Measurements from ENCODE around the gene CTU2.

Gene CTU2

DNA sequence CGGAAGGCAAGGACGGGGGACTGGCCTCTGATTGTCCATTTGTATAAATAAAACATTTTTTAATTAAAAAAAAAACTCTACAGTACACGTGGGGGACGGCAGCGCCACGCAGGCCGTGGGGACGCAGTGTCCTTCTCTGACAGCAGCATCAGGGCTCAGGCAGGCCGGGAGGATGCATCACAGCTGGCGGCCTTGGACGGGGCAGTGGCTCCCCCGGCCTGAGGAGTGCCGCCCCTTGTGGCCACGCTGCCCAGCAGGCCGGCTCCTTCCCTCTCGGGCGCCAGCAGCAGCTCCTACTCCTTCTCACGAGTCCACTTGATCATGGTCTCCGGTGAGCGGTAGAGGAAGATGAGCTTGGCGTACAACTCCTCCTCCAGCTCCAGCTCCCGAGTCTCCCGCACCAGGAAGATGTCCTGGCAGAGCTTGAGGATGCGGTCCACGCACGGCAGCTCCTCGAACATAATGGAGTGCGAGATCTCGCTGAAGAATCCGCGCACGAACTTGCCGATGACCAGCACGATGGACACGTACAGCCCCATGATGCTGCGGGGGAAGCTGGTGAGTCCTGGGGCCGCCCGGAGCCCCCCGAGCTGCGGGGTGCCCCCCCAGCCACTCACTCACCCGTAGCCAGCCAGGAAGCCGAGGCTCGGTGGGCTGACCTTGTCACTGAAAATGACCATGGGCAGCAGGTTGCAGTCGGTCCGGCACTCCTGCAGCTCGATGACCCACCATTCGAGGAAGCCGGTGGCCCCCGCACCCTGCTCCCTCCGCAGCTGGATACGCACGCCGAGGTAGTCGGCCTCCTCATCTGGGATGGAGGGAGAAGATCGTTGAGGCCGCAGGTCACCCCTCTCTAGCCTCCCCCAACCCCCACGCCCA, 9.2 kb downstream of the CTU2 start:
- no peak for DNase-seq

DNA sequence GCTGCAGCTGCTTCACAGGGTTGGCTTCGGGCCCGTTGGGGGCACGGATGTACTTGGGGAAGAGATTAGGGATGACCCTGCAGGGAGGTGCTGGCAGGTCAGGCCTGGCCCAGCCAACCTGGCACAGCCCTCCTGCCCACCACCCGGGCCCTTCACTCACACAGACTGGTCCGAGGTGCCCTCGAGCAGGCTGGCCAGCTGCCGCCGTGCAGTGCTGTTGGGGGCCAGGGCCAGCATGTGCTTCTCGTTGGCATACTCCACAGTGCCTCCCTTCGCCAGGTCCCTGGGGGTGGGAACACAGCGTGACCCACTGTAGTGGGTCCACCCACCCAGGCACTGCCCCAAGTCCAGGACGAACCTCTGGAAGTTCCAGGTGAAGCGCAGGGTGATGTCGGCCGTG, 9.9 kb downstream of the CTU2 start:
- DNase-seq: no peak

DNA sequence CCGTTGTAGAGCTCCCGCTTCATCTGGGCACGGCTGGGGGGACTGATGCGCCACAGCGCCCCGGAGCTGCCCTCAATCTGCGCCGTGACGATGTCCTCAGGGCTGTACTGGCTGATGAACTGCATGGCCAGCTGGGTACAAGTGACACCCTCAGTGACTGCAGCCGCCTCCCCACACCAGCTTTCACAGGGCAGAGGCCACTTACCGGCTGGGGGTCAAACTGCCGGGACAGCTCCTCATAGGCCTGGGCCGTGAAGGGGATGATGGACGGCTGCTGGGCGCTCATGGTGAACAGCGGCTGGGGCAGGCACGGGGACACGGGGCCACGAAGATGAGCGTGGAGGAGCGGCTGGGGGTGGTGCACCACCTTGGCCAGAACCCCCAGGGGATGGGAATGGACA, 10.3 kb downstream of the CTU2 start:
- no peak for DNase-seq

DNA sequence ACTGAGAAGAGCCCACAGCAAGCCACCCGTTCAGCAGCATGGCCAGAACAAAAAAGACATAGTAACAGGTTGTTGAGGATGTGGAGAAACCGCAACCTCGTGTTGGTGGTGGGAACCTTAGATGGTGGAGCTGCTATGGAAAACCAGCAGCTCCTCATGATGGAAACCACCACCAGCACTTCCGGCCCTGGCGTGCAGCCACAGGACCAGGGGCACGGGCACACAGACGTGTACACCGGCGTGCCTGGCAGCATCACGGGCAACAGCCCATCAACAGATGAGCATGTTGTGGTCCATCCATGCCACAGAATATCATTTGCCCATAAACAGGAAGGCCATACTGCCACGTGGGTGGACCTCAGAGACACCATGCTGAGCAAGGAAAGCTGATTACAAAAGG, 11.9 kb downstream of the CTU2 start:
- no peak for DNase-seq

DNA sequence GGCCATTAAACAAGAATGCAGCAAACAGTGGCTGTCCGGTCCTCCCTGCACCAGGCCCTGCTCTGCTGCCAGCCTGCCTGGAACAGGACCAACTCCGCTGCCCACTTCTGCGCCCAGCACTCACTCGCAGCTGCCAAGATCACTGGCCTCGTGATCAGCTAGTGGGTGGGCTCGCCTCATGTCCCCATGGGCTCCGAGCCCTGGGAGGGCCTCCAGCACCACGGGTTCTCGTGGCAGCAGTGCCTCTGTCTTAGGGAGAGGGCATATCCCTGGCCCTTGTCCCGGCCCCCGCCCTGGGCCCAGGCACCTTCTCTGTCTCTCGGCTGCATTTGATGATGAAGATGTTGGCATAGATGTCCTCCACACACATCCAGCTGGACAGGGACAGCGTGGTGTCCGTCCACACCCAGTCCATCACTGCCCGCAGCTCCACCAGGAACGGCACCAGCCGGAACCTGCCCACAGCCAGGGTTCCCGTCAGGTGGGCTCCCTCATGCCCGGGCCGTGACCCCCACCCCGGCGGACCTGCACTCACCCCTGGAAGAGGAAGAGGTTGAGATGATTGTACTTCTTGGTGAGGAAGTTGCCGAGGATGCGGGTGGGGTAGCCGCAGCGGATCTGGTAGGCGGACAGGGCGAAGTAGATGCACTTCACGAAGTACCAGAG, 13.1 kb downstream of the CTU2 start:
- no peak for DNase-seq

DNA sequence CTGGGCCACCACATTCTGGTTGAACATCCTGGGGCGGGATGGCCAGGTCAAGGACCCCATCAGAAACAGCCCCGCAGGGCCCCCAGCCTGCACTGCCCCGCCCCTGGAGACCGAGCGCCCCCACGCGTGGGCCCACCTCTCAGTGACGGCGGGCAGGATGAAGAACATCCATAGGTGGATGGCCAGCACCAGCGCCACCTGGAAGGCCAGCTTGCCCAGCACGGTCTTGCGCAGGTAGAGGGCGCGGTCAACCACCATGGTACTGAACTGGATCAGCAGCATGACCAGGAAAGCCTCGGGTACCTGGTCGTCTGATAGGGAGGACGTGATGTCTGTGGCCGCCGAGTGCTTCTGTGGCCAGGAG, 13.6 kb downstream of the CTU2 start:
- DNase-seq: no peak

DNA sequence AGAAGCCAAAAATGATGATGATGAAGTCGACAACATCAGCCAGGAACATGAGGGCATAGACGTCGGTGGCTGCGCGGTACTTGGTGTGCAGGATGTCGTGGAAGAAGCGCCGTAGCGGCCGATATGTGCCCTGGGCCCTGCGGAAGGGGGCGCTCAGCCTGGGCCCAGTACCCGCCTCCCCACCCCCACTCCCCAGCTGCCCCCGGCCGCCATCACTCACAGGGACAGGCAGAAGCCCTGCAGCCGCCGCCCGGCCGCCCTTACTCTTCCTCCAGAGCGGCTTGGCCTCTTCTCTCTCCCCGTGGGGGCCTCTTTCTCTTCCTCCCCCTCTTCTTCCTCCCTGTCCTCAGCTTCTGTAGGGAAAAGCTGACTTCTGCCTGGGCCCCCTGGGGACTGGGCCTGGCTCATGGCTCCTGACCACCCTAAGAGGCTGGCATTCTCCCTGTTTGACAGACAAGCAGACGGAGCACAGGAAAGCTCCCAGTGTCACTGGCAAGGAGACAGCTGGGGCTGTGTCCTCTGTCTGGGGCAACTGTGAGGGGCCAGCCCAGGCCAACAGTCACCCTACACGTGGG, 14.2 kb downstream of the CTU2 start:
- DNase-seq: no peak

DNA sequence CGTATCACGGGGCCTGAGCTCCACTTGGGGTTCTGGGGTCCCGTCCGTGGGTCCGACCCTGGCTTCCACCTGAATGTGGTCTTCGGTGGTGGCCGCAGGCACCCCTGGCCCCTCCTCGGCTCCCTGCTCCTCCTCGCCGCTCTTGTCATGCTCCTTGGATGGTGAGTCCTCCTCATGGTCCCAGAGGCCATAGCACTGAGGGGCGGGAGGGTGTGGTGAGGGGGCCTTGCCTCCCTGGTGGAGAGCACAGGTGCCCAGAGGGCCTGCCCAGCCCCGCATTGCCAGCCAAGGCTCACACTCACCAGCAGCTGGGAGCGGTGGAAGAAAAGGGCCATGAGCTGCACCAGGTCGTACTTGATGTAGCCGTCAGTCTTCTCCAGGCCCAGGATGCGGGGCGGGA, 14.9 kb downstream of the CTU2 start:
- DNase-seq: no peak

DNA sequence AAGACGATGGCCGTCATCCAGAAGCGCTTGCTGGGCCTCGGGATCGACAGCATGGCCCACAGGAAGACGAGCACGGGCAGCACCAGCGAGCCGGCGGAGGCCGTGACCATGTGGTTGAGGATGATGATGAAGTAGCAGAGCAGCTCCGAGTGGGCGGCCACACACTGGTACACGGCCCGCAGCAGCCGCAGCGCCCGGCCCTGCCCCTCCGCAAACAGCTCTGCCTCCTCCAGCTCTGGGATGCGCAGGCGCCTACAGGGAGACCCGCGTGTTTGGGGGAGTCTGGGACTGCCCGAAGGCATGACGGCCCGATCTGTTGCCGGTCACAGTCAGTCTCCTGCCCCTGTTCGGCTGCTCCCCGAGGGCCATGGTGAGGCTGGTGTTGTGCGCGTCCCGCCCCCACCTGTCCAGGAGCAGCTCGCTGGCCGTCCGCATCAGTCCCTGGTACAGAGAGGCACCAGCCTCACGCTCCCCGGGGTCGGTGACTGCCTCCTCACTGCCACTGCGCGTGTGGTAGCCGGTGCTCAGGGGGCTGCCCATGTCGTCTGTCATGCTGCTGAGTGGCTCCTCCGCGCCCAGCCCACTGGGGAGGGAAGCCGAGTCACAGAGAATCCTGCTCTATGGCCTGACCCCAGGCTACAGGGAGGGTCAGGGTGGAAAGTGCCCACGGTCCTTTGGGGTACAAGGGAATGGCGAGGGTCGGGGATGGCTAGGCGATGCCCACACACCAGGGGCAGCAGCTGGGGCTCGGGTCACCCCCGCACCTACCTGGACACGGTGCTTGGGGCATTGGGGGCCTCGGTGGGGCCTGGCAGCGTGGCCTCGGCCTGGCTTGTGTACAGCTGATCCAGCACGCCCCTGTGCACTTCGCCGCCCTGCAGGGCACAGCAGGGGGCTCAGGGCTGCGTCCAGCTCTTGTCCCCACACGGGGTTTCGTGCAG, 15.8 kb downstream of the CTU2 start:
- no peak for DNase-seq

DNA sequence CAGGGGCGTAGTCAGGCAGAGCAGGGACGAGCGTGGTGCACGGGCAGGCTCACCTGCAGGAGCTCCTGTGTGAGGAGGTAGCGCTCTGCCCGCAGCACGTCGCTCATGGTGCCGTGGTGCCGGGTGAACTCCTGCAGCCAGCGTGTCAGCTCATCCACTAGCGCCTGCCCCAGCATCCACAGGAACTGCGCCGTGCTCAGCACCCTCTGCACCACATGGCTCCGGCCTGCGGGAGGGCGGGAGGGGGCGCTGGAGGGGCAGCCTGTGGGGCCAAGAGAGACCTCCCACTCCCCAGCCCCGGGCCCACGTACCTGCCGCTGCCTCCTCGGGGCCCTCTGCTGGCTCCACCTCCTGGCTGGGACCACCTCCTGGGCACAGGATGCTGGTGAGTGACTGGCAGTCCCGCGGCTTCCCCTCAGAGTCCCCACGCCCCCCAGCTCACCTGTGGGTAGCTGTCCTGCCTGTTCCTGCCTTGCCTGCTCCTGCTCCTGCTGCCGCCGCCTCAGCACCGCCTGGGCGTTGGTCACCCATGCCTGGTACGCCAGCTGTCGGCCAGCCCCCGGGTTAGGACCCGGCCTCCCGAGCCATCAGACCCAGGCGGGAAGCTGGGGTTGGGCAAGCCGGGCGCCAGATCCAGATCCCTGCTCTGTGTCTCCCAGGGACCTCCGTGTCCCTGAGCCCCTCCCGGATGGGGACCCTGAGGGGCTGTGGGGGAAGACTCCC, 16.6 kb downstream of the CTU2 start:
- no peak for DNase-seq

DNA sequence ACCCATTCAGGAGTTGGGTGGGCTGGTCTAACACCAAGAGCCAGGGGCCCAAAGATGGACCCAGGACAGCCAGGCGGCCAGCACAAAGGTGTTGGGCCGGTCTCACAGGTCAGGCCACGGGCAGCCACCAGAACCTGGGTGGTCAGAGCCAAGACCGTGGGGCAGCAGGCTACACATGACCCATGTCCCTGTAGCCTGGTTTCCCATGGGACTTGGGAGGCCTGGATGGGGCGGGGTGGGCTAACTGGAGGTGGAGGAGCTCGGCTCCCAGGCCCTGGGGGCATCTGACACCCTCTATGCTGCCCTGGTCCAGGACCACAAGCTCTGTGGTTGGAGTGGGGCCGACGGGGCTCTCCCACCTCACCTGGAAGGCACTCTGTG, 17.2 kb downstream of the CTU2 start:
- no peak for DNase-seq

DNA sequence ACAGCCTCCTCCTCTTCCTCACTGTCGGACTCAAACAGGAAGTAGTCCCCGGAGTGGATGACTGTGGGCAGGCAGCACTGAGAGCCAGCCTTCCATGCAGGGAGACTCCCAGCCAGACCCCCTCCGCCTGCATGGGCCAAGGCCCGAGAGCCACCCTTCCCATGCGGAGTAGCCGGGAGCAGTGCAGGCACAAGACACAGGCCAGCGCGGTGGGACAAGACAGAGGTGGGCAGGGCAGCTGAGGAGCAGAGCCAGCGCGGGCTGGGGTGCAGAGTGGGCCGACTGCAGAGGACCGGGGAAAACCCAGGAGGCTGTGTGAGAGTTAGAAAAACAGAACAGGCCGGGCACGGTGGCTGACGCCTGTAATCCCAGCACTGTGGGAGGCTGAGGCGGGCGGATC, 17.6 kb downstream of the CTU2 start:
- DNase-seq: no peak

DNA sequence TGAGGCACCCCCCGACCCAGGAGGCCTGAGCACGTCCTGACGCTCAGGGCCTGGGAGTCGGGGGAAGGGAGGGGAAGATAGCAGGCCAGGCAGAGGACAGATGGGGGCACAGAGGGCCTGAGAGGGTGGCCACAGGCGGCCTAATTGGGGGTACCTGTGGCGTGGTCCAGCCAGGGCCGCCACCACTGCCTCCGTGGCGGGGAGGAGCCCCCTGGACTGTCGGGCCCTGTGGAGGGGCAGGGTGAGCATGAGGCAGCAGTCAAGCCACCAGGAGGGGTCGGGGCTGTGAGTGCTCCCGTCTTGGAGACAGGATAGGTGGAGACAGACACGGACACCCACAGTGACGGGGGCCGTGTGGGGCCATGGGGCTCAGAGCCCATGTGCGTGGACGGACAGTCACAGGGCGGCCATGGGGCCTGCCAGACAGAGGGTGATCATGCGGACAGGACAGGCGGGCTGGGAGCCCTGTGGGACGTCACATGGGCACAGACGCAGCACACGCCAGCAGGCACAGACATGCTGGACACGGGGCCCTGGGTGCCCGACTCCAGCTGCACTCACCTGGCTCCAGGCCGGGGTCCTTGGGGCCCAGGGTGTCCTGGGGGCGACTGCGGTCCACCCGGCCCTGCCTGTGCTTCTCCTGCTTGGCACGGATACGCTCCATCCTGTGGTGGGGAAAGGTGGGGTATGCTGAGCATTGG, 18.7 kb downstream of the CTU2 start:
- DNase-seq: no peak

DNA sequence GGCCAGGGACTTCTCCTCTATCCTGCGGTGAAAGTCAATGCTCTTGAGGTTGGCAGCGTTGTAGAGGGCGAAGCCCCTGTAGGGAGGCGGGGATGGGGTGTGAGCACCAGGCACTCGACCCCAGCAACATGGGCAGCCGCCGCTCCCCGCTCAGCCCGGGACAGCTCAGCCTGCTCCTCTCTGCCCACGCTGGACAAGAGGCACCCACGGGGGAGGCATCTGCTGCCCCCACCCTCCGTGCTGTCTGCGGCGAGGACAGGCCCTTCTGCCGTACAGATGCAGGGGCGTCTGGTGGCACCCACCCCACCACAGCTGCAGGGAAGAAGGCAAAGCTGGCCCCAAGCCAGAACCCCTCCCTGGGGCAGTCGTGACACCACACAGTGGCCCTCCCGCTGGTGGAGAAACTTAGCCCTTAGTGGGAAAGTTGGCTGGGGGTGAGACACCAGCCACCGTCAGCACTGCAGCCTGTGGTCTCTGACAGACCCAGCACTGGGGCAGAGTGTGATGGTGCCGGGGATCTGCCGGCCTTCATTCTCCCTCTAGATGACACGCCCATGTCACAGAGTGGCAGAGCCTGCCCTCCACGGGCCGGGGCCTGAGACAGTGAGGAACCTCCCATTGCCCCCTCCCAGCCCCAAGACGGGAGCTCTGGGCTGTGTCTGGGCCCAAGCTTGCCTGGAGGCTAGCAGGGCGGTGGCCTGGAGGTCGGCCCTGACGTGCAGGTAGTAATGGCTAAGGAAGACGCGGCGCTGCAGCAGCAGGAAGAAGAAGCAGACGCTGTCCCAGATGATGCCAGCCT, 19.5 kb downstream of the CTU2 start:
- DNase-seq: no peak

DNA sequence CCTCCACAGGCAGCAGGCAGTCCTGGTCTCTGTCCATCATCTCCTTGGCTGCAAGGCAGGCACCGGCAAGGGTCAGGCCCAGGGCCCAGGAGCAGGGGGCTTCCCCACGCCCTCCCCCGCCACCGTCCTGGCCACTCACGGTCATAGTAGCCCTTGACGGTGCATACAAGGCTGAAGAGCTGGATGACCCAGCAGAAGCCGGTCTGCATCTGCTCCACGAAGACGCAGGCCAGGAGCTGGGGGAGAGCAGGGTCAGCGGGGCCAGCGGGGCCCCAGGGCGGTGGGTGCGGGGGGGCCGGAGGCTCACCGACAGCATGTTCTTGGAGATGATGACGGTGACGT, 20.1 kb downstream of the CTU2 start:
- no peak for DNase-seq

DNA sequence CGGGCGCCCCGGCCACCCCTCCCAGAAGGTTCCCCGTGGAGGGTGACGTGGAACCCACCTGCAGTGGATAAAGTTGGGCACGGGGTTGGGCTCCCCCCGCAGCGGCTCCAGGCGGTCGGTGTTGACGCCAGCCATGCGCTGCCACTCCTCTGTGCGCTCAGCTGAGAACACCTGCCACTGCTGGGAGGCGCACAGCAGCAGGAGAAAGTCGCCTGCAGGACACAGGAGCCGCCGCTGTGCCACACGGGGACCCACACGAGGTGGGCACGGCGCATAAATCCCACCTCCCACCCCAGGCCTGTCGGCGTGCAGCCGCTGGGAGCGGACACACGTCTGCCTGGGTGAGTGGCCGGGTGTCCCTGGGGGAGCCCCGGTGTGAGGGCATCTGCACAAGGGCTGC, 20.7 kb downstream of the CTU2 start:
- DNase-seq: no peak

DNA sequence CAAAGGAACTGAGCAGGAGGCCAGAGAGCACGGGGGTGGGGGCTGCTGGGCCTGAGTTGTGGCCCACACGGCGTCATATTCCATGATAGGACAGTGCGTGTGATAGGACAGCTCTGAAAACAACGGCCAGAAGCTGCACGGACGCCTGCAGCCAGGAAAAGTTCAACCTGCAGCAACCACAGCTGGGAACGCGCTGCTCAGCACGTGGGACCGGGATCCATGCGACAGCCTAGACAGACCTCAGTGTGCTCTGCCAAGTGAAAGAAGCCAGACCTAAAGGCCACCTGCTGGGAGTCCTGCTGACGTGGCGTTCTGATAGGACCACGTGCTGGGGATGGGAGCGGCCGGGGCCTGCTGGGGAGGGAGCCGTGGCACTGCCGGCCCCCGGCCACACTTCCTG, 21.6 kb downstream of the CTU2 start:
- DNase-seq: no peak

DNA sequence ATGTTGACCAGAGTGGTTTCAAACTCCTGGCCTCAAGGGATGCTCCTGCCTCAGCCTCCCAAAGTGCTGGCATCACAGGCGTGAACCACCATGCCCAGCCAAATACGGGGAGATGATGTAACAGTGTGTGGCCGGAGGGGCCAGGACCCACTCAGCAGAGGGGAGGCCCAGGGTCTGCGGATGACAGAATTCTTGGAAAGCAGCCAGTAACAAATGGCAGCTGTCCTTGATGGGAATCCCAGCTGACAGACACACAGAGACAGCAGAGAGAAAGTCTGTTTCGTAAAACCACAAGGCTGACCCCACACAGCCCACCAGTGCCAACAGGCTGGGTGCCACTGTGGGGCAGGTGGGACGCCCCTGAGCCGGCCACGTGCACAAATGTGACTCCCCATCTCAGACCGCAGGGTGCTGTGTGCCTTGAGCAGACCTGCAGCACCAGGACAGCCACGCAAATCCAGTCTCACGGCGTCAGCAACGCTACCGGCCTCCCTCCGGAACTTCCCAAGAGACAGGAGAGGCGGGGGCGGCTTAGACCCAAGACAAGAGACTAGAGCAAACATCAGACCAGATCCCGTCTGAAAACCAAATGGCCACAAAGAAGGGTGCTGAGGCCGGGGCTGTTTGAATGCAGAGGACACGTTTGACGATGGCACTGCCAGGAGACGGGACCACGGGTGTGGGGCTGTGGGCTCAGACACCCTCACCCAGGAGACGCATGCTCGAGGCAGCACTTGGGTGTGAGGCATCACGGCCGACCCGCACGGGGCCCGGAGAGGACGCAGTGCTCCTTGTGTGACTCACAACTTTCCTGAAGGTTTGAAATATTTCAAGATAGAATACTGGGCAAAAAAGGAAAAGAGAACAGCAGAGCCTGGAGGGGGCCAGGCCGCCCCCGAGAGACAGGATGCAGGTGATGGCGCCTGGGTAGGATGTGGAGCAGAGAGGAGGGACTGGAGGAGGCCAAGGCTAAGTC, 24.6 kb downstream of the CTU2 start:
- DNase-seq: no peak

DNA sequence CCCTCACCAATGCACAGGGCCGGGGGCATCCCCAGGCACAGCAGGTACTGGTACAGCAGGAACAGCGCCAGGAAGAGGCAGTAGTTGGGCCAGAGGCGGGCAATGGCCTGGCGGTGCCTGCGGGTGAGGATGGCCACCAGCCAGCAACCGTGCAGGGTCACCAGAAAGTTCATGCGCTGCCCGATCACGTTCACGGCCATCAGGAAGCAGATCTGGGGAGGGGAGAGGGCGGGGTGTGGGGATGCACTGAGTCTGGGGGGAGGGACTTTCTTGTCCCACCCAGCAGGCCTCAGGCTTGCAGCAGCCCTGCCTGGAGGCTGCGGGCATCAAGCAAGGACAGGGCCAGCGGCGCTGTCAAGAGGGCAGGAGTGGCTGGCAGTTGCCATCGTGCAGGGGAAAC, 25.4 kb downstream of the CTU2 start:
- no peak for DNase-seq

Data from GOT3 (cell line).